B cell (primary cell): ENCODE data around the gene DAPK3. TPM values are rescaled to one million over a fixed set of nuclear protein-coding genes. Genes with fewer than 3 reads are reported as not detected.
A peak's percentile ranks its signal among the peaks of the same experiment; 100 is the strongest.

Source experiments
- ATAC-seq: fragments of 200-7000 bp; cut with Tn5 transposase; one replicate; pipeline ENCODE4 v1.10.0; 2021; ENCODE audit warnings: low read depth, mild to moderate bottlenecking, moderate number of reproducible peaks, moderate library complexity
- CTCF ChIA-PET: fragments of 350-600 bp; sonication (Branson Sonifier 250); formaldehyde crosslinking; loops from one replicate; lab custom pipeline; 2021; ENCODE audit warnings: antibody characterized with exemption, inconsistent platforms; lab: Charles Lee
- POLR2A ChIA-PET: fragments of 350-600 bp; sonication (Branson Sonifier 250); formaldehyde crosslinking; loops from one replicate; lab custom pipeline; 2021; ENCODE audit warnings: antibody characterized with exemption; lab: Charles Lee
- DNase-seq: peaks from one replicate; pipeline ENCODE4 v3.0.0; 2013
- H2AFZ ChIP-seq: 2 replicates; pipeline ENCODE4 v1.6.1; 2012; ENCODE audit warnings: mild to moderate bottlenecking, low read depth, low read length; ENCODE audit not compliant: insufficient read depth, poor library complexity, severe bottlenecking
- H3K27ac ChIP-seq, 2 donors: 1 replicate in 1 of 2; 2 replicates in 1 of 2; pipeline ENCODE4 v1.5.1; 2012 to 2013; ENCODE audit warnings: low read length in 2 of 2, mild to moderate bottlenecking in 2 of 2, moderate library complexity in 1 of 2
- H3K27me3 ChIP-seq, 4 experiments: fragments of 200-600 bp in 1 of 4; sonication (generic) in 1 of 4; replicated peaks in 1 of 4; 1 replicate in 2 of 4; 2 replicates in 2 of 4; pipeline versions ENCODE4 v1.6.1 to v1.7.0; 2013 to 2016; ENCODE audit warnings: low read length in 3 of 4, mild to moderate bottlenecking in 2 of 4, mixed read lengths in 1 of 4, moderate library complexity in 1 of 4; ENCODE audit not compliant: insufficient read depth in 4 of 4, control insufficient read depth in 3 of 4; ENCODE audit errors: control extremely low read depth in 1 of 4
- H3K36me3 ChIP-seq, 2 experiments: replicated peaks in 1 of 2; 1 replicate in 1 of 2; 2 replicates in 1 of 2; pipeline versions ENCODE4 v1.6.1 to v1.7.1; 2013; ENCODE audit warnings: low read length in 1 of 2; ENCODE audit not compliant: insufficient read depth in 2 of 2, control insufficient read depth in 1 of 2; ENCODE audit errors: control extremely low read depth in 1 of 2, extremely low read depth in 1 of 2
- H3K4me1 ChIP-seq, 2 donors: fragments of 200-600 bp in 1 of 2; sonication (generic) in 1 of 2; 1 replicate in 1 of 2; 2 replicates in 1 of 2; pipeline versions ENCODE4 v1.5.1 to v1.6.1; 2013 to 2017; ENCODE audit warnings: low read length in 2 of 2; ENCODE audit not compliant: control insufficient read depth in 2 of 2, insufficient read depth in 2 of 2
- H3K4me2 ChIP-seq: replicated peaks from 2 replicates; pipeline ENCODE3; 2012; ENCODE audit warnings: mild to moderate bottlenecking, low read depth, low read length; ENCODE audit not compliant: poor library complexity, severe bottlenecking
- H3K4me3 ChIP-seq, 5 experiments: fragments of 200-600 bp in 1 of 5; sonication (generic) in 1 of 5; 1 replicate in 3 of 5; 2 replicates in 2 of 5; pipeline versions ENCODE4 v1.5.1 to v1.7.0; 2011 to 2016; ENCODE audit warnings: low read length in 4 of 5, mild to moderate bottlenecking in 4 of 5, low read depth in 2 of 5, control low read depth in 1 of 5, moderate library complexity in 1 of 5; ENCODE audit not compliant: insufficient read depth in 1 of 5; ENCODE audit errors: control extremely low read depth in 1 of 5, extremely low read depth in 1 of 5
- H3K79me2 ChIP-seq: fragments of 200-600 bp; sonication (generic); one replicate; pipeline ENCODE4 v1.6.0; 2016; ENCODE audit warnings: low read length; ENCODE audit not compliant: control insufficient read depth, insufficient read depth
- H3K9ac ChIP-seq: fragments of 200-600 bp; sonication (generic); 2 replicates; pipeline ENCODE4 v1.6.1; 2017; ENCODE audit warnings: mild to moderate bottlenecking, low read length, moderate library complexity
- H3K9me3 ChIP-seq, 3 donors: one replicate each; pipeline versions ENCODE4 v1.6.1 to v1.7.1; 2013; ENCODE audit warnings: low read length in 2 of 3; ENCODE audit not compliant: control insufficient read depth in 2 of 3, insufficient read depth in 1 of 3; ENCODE audit errors: control extremely low read depth in 1 of 3
- H4K20me1 ChIP-seq: 2 replicates; pipeline ENCODE4 v1.6.0; 2012; ENCODE audit warnings: mild to moderate bottlenecking, low read length; ENCODE audit not compliant: insufficient read depth, control insufficient read depth, poor library complexity, severe bottlenecking
- H3K27ac Mint-ChIP-seq: one replicate; pipeline ENCODE4 v1.8.0; 2021; ENCODE audit warnings: mixed read lengths
- H3K27me3 Mint-ChIP-seq: one replicate; pipeline ENCODE4 v1.8.0; 2021; ENCODE audit warnings: mixed read lengths
- H3K4me1 Mint-ChIP-seq: one replicate; pipeline ENCODE4 v1.8.0; 2021; ENCODE audit warnings: mixed read lengths
- H3K4me3 Mint-ChIP-seq: one replicate; pipeline ENCODE4 v1.8.0; 2021; ENCODE audit warnings: mixed read lengths
- H3K9me3 Mint-ChIP-seq: one replicate; pipeline ENCODE4 v1.8.0; 2022; ENCODE audit warnings: mixed read lengths; ENCODE audit not compliant: insufficient read depth
- EZH2 ChIP-seq: IDR thresholded peaks from 2 replicates; pipeline ENCODE4 v1.6.1; 2012; ENCODE audit warnings: borderline replicate concordance, low read depth, mild to moderate bottlenecking, moderate library complexity, low read length; ENCODE audit not compliant: insufficient read depth, poor library complexity, severe bottlenecking
- WGBS: methylation state at CpG from one replicate; pipeline ENCODE4 v1.1.5; 2013; ENCODE audit warnings: missing lambda C conversion rate; ENCODE audit not compliant: insufficient coverage; 5-methylcytosine and 5-hydroxymethylcytosine counted together
- intact Hi-C: fragments of 100-400 bp; cut with micrococcal nuclease; formaldehyde crosslinking; loops from one replicate; pipeline ENCODE4 v1.10.0; 2022
- polyA plus RNA-seq: library from polyadenylated mRNA; depleted of rRNA; stranded (reverse); fragments of >200 nt; gene quantifications from 2 replicates; pipeline ENCODE4 v1.2.3, GENCODE V29; 2012
- total RNA-seq, 2 donors: library from RNA; stranded (reverse); fragments of 120-200 nt in 1 of 2; gene quantifications; 1 replicate in 1 of 2; 2 replicates in 1 of 2; pipeline versions ENCODE4 v1.2.3 to v1.2.4, GENCODE V29; 2013 to 2022
- TF ChIP-seq, protein P1 (sequence below): fragments of 200-600 bp; IDR thresholded peaks from one replicate; pipeline ENCODE4 v1.8.0; 2022; ENCODE audit warnings: antibody characterized with exemption, mild to moderate bottlenecking

The DAPK3 gene
- total and polyA plus RNA-seq, 2 donors (not counting 1 experiment from before 2014, with no cell fraction given) = 32.6 to 47.4 TPM

- Histone ChIP-seq H2AFZ (no peak overlapping the region), H3K9me3 (peaks cover 0 to 4% (median 0%) of the 10 kb centered on the region in 3 donors), H3K9ac (no peak overlapping the region), H3K4me1 (peaks cover 0 to 1% of the 10 kb centered on the region in 2 donors), H3K79me2 (peaks cover 22% of the 10 kb centered on the region), H3K36me3 (peaks cover 3 to 78% of the 10 kb centered on the region in 2 experiments), H3K27ac (no peak overlapping the region), H4K20me1 (peaks cover 83% of the 10 kb centered on the region), H3K4me3 (no peak overlapping the region), H3K4me2 (no peak overlapping the region), H3K27me3 (no peaks in the 10 kb centered on the region)
- intact Hi-C loops = no loop called here
- H3K27me3 Mint-ChIP-seq = no peaks in the 10 kb centered on the region
- no peak for ATAC-seq
- H3K9me3 Mint-ChIP-seq = no peaks in the 10 kb centered on the region
- no peak for DNase-seq
- 98% methylated on average over 15 of the region's 19 CpGs for WGBS
- ChIA-PET POLR2A (no interaction called here), CTCF (no interaction called here)
- no peak overlapping the region for H3K4me3 Mint-ChIP-seq
- H3K27ac Mint-ChIP-seq = peak overlapping the region; percentile 13
- TF ChIP-seq, protein P1, sequence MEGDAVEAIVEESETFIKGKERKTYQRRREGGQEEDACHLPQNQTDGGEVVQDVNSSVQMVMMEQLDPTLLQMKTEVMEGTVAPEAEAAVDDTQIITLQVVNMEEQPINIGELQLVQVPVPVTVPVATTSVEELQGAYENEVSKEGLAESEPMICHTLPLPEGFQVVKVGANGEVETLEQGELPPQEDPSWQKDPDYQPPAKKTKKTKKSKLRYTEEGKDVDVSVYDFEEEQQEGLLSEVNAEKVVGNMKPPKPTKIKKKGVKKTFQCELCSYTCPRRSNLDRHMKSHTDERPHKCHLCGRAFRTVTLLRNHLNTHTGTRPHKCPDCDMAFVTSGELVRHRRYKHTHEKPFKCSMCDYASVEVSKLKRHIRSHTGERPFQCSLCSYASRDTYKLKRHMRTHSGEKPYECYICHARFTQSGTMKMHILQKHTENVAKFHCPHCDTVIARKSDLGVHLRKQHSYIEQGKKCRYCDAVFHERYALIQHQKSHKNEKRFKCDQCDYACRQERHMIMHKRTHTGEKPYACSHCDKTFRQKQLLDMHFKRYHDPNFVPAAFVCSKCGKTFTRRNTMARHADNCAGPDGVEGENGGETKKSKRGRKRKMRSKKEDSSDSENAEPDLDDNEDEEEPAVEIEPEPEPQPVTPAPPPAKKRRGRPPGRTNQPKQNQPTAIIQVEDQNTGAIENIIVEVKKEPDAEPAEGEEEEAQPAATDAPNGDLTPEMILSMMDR = no peak
- no peak for TF ChIP-seq EZH2
- peaks cover 13% of the 10 kb centered on the region for H3K4me1 Mint-ChIP-seq
These were observed 7.2 kb upstream of the DAPK3 start for GRCh38 chr19:3978145-3978544.

- intact Hi-C loops = no loop called here
- Mint-ChIP-seq H3K27ac (peak overlapping the region; percentile 13), H3K9me3 (no peaks in the 10 kb centered on the region), H3K4me1 (peaks cover 6% of the 10 kb centered on the region), H3K4me3 (no peak overlapping the region), H3K27me3 (no peaks in the 10 kb centered on the region)
- peak; percentile 47 for DNase-seq
- ChIA-PET CTCF (no interaction called here), POLR2A (no interaction called here)
- TF ChIP-seq, protein P1 = peak; percentile 22
- TF ChIP-seq EZH2 = no peak
- Histone ChIP-seq H3K9me3 (peaks cover 0 to 4% (median 0%) of the 10 kb centered on the region in 3 donors), H3K27me3 (no peaks in the 10 kb centered on the region), H3K27ac (no peak overlapping the region), H3K36me3 (peaks cover 3 to 72% of the 10 kb centered on the region in 2 experiments), H3K79me2 (peaks cover 15% of the 10 kb centered on the region), H2AFZ (no peak overlapping the region), H3K4me3 (no peak overlapping the region), H3K4me2 (no peak overlapping the region), H3K4me1 (no peaks in the 10 kb centered on the region), H4K20me1 (peaks cover 76% of the 10 kb centered on the region), H3K9ac (no peak overlapping the region)
- 92% methylated on average over 59 of the region's 59 CpGs for WGBS
- peak; percentile 8 for ATAC-seq
These were observed 6.6 kb upstream of the DAPK3 start for GRCh38 chr19:3977242-3978143.
